ENCODE data around the gene AGK.
"Not testable (repeated sequence)": the region's sequence is repeated elsewhere in the genome, so short reads cannot be mapped to it uniquely, and the experiment has no call there.

Gene AGK

DNA sequence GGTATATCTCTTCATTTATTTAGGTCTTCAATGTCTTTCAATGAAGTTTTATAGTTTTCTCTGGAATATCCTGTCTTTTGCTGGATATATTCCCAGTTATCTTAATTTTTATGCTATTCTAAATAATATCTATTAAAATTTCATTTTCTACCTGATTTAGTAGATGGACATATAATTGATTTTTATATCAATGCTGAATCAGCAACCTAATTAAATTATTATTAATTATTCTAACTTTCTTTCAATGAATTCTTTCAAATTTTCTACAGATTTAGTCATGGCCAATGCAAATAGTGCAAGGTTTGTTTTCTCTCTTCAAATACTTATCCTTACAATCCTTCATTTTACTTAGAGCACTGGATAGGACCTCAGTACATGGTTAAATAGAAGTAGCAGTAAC lies 94.0 kb downstream of the AGK start:
- no peak for DNase-seq (ENCODE audit: low read depth in 4 of 4, low spot score in 1 of 4)

DNA sequence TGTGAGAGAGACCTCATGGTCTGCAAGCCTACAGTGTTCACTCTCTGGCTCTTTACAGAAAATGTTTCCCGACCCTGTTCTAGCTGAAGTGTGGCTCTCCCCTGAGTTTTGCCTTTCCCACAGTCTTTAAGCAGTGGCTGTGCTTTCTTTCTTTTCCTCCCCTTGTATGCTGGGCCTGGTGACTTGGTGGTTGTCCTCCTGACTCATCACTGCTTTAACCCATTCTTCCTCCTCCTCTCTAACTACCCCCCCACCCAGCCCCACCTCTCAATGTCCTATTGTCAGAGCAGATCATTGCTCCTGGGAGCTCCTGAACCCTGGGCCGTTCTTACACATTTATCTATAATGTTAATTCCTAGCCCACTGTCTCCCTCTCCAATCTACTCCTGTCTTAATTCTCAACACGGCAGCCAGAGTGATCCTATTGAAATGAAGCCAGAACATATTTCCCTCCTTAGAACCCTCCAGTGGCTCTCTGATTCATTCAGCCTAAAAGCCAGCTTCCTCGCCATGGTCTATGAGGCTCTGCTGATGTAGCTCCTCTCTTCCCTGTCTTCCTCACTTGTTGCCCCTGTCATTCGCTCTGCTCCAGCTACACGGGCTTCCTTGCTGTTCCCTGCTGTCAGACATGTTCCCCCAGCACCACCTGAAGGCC lies 95.7 kb downstream of the AGK start:
- DNase-seq (ENCODE audit: low read depth in 4 of 4, low spot score in 1 of 4): no peak

DNA sequence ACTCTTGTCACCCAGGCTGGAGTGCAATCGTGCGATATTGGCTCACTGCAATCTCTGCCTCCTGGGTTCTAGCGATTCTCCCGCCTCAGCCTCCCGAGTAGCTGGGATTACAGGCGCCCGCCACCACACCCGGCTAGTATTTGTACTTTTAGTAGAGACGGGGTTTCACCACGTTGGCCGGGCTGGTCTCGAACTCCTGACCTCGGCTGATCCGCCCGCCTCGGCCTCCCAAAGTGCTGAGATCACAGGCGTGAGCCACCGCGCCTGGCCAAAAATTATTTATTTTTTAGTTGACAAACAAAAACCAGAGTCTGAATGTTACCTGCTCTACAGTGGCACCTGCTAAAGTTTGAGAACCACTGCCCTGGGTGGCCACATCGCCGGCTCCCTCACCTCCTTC lies 96.5 kb downstream of the AGK start:
- DNase-seq (ENCODE audit: low read depth in 4 of 4, low spot score in 1 of 4): not testable (repeated sequence)

DNA sequence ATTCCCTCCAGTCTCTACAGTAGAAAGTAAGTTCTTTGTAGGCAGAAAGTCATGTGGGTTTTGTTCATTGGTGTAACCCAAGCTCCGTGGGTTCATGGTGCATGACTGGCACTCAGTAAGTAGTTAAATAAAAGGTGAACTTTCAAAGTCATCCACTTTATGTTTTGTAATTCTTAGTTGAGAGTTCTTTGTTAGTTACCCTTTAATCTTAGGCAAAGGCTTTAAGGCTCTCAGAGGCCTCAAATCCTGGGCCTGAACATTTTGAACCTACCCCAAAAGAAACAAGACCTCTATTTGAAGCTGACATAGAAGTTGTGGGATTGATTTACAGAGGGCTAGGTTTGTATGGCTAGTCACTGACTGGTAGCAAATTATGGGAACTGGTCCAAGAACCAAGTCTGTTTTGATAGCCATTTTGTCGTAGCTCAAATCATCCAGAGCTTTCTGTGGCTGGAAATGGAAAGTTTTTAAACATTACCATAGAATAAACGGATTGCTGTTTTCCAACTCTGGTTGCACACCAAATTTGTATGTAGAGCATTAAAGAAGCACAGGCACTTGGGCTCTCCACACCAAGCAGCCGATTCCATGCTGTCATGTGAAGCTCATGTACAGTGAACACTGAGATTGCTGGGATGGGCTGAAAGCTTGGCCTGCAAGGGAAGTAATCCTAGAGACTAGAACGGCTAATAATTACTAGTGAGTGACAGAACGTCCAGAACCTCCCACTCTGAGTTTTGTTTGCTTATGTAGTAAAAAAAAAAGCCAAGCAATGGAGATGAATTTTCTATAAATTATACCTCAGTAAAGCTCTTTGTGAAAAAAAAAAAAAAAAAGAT lies 97.3 kb downstream of the AGK start:
- DNase-seq (ENCODE audit: low read depth in 4 of 4, low spot score in 1 of 4): no peak

DNA sequence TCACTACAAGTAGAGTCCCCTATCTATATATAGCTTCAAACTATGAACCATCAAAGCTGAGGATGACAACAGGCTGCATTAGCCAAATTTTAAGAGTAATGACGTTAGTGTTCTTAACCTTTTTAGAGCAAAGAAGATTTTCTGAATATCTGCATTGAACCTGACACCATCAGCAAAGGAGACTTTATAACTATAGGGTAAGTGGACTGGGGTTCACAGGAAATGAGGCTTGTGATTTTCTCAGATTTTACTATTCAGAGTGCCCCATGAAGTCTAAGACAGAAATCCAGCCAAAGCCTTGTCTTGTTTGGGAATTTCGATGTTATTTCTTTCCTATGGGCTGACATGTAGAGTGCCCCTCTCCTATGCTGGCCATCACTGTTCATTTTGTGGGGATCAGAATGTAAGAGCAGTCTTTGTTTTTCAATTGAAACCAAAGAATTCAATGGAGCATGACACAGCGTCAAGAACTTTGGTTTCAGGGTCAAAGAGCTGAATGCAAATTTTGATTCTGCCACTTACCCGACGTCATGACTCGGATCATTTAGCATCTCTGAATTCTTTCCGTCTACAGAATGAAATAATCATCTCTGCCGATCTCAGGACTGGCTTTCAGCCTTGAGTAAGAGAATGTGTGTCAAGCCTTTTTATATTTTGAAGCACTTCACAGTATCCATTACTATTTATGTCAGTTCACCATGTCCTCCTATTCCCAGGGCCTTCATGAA lies 98.1 kb downstream of the AGK start:
- DNase-seq (ENCODE audit: low read depth in 4 of 4, low spot score in 1 of 4): no peak

DNA sequence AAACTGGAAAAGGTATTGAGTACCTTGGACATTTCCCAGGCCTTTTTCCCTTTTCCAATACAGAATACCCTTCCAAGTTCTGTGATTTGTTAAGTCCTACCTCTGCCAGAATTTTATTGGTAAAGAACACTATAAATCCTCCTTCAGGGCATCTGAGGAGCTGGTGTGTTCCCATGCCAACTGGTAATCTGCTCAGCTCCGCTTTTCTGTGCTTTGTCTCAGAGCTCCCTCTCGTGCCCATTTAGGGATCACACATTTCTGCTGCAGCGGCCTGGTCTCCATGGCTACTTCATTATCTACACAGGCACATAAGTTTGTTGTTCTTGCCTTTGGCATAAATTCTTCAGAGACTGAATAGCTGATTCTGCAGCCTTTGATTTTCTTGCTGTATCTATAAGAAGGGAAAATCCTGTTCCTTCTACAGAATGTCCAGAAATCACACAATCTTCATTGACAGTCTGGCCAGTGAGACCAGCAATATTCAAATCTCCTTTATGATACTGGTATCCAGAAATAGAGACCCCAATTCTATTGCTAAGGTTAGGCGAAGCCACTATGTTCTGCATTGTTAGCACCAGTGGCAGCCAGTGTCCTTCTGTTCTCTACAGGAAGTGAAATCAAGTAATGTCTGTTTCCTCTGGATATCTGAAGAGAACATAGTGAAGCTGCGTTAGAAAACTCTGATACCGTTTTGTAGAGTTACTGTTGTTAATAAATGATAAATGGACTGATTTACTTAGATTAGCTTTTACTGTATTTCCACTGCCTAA lies 98.8 kb downstream of the AGK start:
- no peak for DNase-seq (ENCODE audit: low read depth in 4 of 4, low spot score in 1 of 4)

DNA sequence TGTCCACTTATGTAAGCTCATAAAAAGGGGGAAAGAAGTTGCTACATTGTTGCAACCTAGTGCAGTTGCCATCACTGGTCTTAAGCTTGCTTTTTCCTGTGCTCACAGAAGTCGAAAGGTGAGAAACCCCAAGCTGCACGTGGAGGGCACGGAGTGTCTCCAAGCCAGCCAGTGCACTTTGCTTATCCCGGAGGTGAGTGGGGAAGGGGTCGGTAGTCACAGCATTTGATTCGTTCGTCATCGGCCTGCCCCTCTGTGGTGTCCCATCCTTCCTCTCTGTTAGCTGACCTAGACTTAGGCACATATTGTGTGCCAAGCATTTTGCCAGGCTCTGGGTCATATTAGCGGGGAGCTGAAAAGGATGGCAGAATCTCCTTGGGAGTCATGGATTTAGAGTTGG lies 100.2 kb downstream of the AGK start:
- no peak for DNase-seq (ENCODE audit: low read depth in 4 of 4, low spot score in 1 of 4)

DNA sequence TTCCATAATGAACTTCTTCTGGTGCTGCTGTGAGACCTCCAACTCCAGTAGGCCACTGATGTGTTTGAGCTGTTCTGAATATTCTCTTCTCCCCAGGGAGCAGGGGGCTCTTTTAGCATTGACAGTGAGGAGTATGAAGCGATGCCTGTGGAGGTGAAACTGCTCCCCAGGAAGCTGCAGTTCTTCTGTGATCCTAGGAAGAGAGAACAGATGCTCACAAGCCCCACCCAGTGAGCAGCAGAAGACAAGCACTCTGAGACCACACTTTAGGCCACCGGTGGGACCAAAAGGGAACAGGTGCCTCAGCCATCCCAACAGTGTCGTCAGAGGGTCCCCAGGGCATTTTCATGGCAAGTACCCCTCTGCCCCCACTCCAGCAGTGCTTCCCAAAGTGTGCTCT lies 101.5 kb downstream of the AGK start:
- no peak for DNase-seq (ENCODE audit: low read depth in 4 of 4, low spot score in 1 of 4)

DNA sequence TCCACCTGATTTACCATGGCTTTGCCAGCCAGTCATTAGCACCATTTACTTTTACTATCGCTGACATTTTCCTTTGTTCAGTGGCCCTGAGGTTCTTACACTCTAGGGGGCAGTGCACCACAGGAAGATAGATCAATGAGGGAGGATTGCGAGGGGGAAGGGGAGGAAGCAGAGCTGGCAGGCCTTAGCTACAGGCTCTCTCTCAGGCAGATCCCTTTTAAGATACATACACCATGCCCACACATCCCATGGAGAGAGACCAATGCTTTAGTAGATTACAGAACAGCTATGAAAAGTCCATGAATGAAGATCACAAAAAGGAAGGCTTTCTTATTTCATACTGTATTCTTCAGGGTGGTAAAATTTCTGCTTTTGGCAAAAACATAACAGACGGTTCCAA lies 103.3 kb downstream of the AGK start:
- peak in 2 of 4 experiments; percentile 17 to 24 for DNase-seq (ENCODE audit: low read depth in 4 of 4, low spot score in 1 of 4)

DNA sequence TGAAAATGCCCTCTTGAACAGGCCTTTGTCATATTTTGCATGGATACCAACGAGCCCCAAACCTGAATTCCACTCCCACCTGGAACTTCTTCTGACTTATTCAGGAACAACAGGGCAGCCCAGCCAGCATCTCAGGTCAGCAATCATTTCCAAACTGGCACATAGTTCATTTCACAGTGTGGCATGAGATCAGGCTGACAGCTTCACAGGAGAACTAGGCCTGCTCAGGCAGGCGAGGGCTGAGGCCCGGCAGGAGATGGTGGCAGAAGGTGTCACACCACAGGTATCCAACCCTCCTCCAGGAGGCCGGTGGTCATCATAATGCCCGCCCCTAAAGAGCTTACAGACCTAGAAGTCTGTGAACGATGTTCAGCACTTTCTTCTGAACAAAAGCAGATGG lies 108.3 kb downstream of the AGK start:
- DNase-seq (ENCODE audit: low read depth in 4 of 4, low spot score in 1 of 4): no peak

DNA sequence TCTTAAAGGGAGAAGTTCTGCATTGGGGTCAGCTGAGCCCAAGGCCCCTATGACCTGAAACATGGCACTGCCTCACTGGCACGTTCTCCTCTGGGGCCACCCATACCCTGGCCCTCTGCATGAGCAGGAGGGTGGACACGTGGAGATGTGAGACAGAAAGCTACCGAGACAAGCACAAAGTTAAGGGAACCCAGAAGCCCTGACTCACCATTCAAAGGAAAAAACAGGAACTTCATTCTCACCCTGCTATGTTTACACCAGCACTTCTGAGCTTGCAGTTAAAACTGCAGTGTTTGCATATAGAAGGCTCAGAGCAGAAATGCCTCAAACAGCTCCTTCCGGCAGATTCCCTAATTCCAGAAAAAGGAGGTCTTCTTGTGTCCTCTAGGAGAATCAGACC lies 109.0 kb downstream of the AGK start:
- no peak for DNase-seq (ENCODE audit: low read depth in 4 of 4, low spot score in 1 of 4)

DNA sequence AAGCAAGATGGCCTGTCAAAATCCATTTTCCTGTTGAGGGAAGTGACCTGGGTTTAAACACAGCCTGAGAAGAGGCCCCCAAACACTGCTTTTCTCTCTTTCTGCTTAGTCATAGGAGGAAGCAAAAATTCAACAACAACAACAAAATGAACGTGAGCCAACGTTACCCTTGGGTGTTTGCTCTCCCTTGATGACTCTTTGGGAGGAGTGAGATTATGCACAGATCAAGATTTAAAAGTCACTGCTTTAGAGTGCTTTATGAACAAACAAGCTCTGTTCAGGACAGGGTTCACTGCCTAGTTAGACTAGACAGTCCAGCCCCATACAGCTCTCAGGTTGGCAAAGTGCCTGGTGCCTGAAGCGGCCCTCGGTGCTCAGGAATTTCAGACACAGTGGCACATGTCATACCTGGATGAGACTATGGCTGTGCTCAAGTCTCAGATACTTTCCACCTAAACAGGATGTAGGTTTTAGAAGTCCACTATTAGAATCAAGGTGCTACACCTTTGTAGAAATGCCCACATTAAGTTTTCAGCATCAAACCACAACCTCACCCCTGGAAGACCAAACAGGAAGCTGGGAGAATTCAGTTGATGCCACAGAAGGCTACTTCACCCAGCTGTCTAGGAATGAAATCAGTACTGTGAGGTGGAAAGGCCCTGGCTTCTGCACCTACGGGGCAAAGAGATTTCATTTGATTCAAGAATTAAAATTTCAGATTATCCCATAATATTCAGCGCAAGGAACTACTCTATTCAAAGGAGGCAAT lies 112.1 kb downstream of the AGK start:
- no peak for DNase-seq (ENCODE audit: low read depth in 4 of 4, low spot score in 1 of 4)

DNA sequence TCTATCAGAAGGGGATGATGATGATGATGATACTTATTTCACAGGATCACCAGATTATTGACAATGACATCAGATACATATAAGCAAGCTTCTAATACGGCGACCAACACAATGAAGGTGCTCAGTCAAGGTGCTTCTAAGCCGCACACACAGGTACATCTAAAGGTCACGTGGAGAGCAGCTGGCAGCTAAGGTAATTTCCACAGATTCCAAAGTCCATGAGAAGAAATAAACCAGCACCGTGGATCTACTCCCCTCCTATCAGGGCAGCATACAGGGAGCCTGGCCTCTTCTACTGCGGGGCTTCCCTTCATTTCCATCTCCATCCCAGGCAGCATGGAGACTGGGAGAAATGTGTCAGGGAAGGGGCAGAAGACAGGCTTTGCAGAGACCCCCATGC lies 113.2 kb downstream of the AGK start:
- no peak for DNase-seq (ENCODE audit: low read depth in 4 of 4, low spot score in 1 of 4)

DNA sequence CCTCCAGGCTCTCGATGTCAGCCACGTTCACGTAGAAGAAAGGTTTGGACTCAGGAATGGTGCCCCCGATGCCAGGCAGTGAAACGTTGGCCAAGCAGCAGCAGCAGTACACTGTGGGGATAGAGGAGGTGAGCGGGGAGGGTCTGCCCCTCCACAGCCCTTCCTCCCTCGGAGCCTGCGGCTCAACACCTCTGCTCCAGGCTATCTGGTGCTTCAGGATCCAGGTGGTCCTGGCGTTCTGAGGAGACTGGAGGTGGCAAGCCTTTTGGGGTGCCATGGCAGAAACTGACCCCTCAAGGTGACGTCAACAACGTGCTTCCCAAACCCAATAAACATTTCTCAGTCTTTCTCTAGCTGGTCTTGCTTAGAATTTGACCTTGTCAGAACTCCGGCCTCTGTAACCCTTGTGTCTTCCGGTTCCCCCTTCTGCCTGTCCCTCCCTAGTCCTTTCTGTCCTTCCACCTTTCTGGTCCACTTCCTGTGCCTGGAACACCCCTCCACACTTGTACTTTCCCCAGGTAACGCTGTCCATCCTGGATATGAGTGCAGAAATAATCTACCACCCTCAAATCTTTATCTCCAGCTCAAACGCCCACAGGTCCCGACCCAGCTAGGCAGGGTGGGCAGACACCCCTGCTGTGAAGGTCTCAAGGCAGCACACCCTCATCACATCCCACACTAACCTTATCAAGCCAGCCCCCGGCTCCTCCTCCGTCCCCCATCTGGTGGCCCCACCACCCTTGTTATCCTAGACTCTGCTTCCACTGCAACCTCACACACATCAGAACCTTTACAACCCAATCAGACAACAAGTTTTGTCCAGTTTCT lies 114.2 kb downstream of the AGK start:
- DNase-seq (ENCODE audit: low read depth in 4 of 4, low spot score in 1 of 4): no peak

DNA sequence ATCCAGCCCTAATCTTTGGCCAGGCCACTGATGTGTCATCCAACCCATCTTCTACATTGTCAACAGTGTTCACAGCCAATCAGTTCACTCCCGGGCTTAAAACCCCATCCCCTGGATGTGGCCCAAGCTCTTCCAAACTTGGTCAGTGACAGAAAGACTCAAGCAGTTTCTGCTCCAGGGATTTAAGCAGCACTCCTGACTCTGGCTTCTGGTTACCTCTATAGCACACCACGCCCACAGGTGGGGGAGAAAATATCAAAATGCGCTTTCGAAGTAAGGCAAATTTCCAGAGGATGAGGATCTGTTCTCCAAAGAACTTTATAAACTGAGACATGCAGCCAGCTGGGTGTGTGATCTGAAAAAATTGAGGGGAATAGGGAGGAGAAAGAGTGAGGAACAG lies 114.9 kb downstream of the AGK start:
- DNase-seq (ENCODE audit: low read depth in 4 of 4, low spot score in 1 of 4): no peak

DNA sequence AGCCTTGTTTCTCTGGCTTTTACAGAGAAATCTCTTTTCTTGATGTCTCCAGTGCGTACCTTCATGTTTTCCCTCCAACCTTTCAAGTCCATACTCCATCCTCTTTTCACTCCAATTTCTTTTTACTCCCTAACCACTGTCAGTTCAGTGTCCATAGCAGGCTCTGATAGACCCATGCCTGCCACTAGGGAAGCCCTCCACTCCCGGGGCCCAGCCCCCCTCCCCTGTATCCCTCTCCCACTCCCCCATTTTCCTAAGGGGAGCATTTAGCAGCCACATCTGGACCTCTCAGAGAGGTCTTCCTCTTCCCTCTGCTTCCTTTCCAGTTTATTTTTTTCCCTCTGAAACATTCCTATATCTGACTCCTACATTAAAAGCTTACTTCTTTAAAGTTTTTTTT lies 117.6 kb downstream of the AGK start:
- DNase-seq (ENCODE audit: low read depth in 4 of 4, low spot score in 1 of 4): no peak

DNA sequence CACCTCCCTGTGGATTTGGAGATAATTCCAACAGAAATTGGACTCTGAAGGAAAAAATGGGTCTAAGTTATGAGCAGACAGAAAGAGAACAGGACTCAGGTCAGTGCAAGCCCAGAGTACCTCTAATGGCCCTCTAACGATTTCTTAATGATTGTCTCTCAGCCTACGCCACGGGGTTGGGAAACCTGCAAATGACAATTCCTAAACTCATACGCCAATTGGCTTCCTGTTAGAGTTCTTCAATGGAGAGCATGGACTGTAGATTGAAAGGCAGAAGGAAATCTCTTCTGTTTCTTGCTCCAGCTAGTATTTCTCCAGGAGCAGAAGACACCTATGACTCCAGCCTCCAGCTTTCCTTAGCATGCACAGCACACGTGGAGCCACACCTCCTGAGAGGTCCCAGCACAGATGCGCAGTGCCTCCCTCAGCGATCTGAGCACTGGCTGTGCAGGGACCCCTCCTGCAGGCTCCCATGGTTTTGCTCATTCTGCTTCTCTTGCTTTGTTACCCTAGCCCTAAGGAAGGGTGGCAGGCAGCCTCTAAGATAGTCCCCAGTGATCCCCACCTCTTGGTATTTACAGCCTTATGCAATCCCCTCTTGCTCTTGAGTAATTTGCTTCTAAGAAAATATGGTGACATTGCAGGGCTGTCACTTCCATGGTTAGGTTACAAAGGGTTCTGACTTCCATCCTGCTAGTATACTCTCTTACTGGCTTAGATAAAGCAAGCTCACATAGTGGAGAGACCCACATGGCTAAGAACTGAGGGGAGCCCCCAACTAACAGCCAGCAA lies 120.7 kb downstream of the AGK start:
- DNase-seq (ENCODE audit: low read depth in 4 of 4, low spot score in 1 of 4): no peak

DNA sequence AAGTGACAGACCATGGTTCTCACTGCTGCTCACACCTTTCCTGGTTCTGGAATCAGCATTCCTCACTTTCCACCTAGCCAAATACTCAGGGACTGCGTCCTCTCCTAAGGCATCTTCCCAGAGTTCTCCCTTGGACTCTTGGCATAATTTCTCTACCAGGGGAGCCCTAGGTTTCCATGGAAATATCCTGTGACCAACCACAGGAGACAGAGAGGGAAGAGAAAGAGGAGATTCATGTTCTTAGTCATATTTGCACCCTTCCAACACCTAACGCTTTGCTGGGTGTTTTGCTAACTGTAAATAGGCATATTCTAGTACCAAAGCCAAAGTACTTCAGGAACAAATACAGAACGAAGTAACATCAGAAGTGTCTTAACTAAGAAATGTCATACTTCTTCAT lies 122.1 kb downstream of the AGK start:
- no peak for DNase-seq (ENCODE audit: low read depth in 4 of 4, low spot score in 1 of 4)

DNA sequence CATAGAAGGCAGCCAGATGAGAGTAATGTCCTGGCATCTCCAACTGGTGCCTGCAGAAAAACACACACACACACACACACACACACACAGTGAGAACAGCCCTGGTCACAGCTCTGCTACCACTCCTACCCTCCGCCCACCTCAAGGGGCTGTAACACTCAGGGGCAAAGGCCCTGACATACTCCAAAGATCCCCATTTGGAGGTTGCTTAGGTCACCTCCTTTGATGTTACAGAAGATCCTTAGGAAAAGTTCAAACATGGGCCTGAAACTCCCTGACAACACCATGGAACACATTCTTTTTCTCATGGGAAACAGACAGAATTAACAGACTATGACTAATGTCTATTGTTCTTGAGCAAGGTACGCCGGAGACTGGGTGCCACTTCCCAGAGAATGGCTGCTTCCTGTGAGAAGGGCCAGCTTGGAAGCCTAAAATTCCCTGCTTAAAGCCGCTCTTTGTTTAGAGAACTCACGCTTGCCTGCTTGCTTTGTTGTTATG lies 123.0 kb downstream of the AGK start:
- no peak for DNase-seq (ENCODE audit: low read depth in 4 of 4, low spot score in 1 of 4)
